Activated CD4-positive, CD25-positive, alpha-beta regulatory T cell treated with anti-CD3 and anti-CD28 coated beads, Interleukin-2, amount 50 U/mL, for 24 hours (primary cell): ENCODE measurements around the gene ZNF583.

ENCODE experiments used
- ATAC-seq, 2 donors: fragments of 150-1000 bp; cut with Tn5 transposase; one replicate each; pipeline ENCODE4 v1.10.0; 2021; ENCODE audit warnings: mild to moderate bottlenecking in 1 of 2, moderate library complexity in 1 of 2

ZNF583 gene

GRCh38 chr19:56403764-56404704 is at the start of gene ZNF583:
Gene ZNF583, plus strand, starts transcription at chr19:56404332. Its CDS starts 2,783 bp downstream, at chr19:56407115.
- peak; percentile 81 to 87 for ATAC-seq

- no peak for ATAC-seq
Observed at GRCh38 chr19:56355517-56355916, 48.6 kb upstream of the ZNF583 start.

- ATAC-seq: no peak
Observed at GRCh38 chr19:56356944-56357343, 47.2 kb upstream of the ZNF583 start.

- ATAC-seq: no peak
Observed at GRCh38 chr19:56360841-56361240, 43.3 kb upstream of the ZNF583 start.

GRCh38 chr19:56367829-56368711 is 36.1 kb upstream of the ZNF583 start:
- ATAC-seq: peak; percentile 97 to 99

GRCh38 chr19:56369886-56370676 is 34.1 kb upstream of the ZNF583 start:
- ATAC-seq: no peak

- no peak for ATAC-seq
Observed at GRCh38 chr19:56372281-56372680, 31.9 kb upstream of the ZNF583 start.

- ATAC-seq: no peak
Observed at GRCh38 chr19:56377105-56377924, 26.8 kb upstream of the ZNF583 start.

- ATAC-seq: no peak
Observed at GRCh38 chr19:56383826-56384605, 20.1 kb upstream of the ZNF583 start.

GRCh38 chr19:56393119-56394012 is 10.8 kb upstream of the ZNF583 start, which contains the start of gene ZNF582:
Gene ZNF582, minus strand, starts transcription at chr19:56393534. Its CDS starts 1,782 bp downstream, at chr19:56391752.
- ATAC-seq: peak; percentile 98

GRCh38 chr19:56398809-56399208 is 5.3 kb upstream of the ZNF583 start:
- no peak for ATAC-seq

GRCh38 chr19:56400485-56400884 is 3.6 kb upstream of the ZNF583 start:
- ATAC-seq: no peak

- ATAC-seq: peak; percentile 29 to 41
Observed at GRCh38 chr19:56403261-56403660, 871 bp upstream of the ZNF583 start.

- ATAC-seq: peak in 1 of 2 donors; percentile 4
Observed at GRCh38 chr19:56404705-56405056, 549 bp downstream of the ZNF583 start.

- ATAC-seq: no peak
Observed at GRCh38 chr19:56405062-56405461, 930 bp downstream of the ZNF583 start.

- no peak for ATAC-seq
Observed at GRCh38 chr19:56423276-56423984, 19.3 kb downstream of the ZNF583 start.

GRCh38 chr19:56423985-56424353 is 19.8 kb downstream of the ZNF583 start:
- ATAC-seq: no peak

GRCh38 chr19:56441206-56441792 is 37.2 kb downstream of the ZNF583 start:
- ATAC-seq: no peak

GRCh38 chr19:56474308-56474707 is 70.2 kb downstream of the ZNF583 start:
- ATAC-seq: no peak
